ENCODE measurements around the gene HOXD13.

HOXD13 gene

DNA sequence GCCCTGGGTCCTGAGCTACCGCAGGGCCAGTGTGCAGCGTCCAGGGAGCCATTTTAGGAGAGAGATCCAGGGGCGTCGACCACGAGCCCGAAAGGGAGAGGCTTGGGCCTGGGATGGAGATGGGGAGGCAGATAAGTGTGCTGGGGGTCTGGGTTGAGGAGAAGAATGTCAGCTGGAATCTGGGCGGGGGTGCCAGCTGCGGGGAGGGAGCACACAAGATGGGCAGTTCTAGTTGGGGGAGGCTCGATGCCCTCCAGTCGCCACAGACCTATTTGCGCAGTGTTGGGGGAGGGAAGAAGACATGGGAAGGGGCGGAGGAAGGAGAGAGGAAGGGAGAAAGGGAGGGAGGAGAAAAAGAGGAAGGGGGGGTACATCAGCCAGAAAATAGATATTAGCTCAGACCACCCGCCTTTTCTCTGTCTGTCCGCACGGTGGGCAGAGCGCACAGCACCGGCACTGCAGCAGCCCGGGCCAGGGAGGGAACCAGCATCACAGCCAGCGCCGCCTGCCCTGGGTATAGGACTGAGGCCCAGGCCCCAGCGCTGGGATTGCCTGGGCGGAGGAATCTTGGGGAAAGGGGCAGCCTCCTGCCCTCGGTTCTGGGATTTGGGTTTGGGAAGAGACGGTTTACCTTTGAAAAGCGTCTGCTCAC is 12.7 kb downstream of the HOXD13 start:
- no peak for DNase-seq

DNA sequence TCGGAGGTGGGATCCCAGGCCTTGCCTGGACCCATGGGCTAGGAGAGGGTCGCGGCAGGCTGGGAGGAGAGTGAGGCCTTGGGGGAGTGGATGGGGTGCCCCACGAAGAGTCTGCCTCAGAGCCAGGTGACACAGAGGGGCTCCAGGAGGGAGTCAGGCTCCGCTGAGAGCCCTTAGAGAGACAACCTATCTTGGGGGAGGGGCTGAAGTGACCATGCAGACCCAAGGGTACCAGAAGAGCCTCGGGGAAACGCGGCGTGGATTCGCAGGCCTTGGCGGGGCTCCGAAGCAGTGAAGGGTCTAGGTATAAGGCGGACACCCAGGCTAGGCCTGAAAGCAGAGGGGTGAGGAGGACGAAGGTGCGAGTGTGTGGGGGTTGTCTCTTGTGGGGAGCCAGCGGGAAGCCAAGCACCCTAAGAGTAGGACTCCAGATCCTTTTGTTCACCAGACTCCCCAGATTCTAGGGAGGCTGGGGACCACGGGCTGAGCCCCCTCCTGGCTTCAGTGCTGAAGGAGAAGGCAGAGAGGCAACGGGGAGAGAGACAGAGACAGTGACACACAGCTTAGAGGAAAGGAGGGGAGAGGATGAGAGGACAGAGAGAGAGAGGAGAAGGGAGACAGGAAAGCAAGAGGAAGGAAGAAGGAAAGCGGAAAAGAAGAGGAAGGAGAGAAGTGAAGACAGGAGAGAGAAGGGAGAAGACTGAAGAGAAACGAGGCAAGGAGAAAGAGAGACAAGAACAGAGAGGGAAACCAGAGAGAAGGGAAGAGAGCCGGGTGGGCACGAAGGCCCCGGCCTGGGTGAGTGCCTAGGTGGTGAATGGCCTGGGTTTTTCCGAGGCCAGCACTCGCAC is 13.4 kb downstream of the HOXD13 start:
- no peak for DNase-seq

DNA sequence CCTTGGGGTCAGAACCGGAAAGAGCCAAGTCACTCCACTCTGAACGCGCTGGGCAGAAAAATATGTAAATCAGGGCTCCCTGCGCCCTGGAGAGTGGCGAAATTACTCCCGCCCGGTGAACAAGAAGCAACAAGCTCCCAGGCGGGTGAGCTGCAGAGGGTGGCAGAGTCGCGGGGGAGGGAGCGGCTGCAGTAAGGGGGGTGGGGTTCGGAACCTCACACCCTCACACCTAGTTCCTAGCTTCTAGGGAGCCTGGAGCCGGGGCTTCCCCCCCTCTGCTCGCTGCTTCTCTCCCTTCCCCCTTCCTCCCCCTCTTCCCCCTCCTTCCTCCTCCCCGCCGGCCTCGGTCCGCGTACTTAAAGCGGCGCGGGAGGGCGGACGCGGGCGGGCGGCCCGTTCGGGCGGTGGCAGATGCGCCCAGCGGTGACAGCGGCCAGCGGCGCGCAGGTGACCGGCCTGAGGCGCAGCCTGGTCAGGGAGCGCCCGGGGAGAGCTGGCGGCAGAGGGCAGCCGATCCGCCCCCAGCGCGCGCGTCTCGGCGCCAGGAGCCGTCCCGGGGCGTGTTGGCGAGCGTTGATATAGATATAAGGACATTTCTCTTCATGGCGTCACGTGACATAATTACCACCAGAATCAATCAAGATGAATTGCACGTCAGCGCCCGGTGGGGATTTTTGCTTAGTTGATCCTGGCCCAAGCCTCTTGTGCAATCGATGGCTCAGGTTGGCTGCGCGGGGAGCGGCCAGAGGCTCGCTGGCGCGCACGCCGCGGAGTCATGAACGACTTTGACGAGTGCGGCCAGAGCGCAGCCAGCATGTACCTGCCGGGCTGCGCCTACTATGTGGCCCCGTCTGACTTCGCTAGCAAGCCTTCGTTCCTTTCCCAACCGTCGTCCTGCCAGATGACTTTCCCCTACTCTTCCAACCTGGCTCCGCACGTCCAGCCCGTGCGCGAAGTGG is 14.3 kb downstream of the HOXD13 start, which contains the start of gene HOXD11:
Gene HOXD11 (plus strand): TSS at position 700 of the 959 bp plus-strand sequence. CDS start 76 bp downstream, at position 776.
- DNase-seq = no peak

DNA sequence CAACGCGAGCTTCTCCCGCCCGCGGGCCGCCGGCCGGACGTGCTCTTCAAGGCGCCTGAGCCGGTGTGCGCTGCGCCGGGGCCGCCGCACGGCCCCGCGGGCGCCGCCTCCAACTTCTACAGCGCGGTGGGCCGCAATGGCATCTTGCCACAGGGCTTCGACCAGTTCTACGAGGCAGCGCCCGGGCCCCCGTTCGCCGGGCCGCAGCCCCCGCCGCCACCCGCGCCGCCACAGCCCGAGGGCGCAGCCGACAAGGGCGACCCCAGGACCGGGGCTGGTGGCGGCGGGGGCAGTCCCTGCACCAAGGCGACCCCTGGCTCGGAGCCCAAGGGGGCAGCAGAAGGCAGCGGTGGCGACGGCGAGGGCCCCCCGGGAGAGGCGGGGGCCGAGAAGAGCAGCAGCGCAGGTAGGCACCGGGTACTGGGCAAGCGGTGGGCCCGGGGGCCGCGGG is 15.2 kb downstream of the HOXD13 start:
- DNase-seq = no peak

DNA sequence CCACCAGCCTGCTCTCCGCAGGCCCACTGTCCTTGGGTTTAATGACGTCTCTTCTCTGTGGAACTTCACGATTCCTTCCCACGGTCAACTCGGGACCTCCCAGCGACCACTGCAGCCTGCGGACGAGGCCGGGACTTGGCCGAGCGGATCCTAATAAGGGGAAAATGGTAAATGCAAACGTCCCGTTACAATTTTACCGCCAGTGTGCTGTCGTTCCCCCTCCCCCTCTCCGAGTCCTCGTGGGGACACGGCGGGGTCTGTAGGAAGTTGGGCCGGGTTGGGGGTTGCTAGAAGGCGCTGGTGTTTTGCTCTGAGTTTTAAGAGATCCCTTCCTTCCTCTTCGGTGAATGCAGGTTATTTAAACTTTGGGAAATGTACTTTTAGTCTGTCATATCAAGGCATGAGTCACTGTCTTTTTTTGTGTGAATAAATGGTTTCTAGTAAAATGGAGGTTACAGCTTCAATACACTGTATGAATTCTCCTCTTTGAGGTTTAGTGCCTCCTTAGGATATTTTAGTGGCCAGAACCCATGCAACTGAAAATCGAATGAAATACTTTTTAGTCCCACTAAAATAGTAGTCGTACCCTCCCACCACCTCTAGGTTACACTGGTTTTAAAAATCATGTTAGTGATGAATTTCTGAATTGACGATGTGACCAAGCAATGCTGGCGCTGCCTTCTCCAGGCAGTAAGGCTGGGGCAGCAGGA is 16.8 kb downstream of the HOXD13 start:
- no peak for DNase-seq

DNA sequence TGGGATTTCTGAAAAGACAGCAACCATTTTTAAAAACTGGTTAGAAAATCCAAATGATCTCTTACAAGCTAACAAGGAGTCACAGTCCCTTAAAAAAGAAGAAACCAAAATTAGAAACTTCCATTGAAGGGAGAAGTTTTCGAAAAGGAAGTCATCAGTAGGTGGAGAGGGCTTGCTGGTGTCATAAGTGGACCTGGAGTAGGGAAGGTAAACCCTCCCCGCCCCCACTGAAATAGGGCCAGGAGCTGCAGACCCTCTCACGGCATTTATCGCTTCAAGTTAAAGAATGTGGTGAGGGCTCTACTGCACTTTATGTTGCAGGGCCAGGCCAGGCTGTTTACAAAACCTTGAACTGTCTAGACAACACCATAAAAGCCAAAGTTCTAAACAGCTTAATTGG is 17.4 kb downstream of the HOXD13 start:
- DNase-seq = no peak

DNA sequence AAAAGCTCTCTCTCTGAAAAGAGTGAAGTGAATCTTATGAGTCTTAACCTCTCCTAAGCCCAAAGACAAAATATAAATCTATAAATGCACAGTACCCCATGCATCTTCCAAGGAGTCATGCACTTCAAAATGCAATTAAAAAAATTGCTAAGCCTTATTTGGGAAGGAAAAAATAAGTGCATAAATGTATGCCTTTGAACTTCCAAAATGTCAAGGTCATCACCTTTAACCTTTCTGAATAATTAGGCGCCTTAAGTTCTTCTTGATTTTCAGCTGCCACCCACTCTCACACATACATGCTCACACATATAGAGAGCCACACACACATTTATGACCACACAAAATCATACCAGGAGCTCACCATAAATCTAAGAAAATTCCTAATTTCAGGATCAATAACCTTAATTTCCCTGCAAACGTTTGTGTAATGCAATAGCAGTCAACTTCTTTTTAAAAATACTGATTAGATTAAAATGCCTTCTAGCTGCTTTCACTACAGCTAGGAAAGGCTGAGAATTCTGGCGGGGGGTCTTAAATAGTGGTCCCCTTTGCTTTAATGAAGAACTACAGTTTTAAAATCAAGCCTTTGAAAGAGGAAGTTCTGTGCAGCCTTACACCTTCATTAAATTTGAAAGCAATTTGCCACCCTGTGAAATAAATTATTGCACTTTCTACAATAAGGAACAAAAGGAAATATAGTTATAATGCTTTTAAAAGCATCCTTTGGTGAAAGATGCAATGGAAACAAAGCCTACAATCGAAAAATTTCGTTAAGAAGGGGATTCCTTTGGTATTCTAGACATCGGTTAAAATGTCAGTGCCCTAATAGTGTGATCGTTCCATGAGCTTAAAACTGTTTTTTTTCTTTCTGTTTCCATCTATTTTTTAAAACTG is 18.1 kb downstream of the HOXD13 start:
- DNase-seq = no peak

DNA sequence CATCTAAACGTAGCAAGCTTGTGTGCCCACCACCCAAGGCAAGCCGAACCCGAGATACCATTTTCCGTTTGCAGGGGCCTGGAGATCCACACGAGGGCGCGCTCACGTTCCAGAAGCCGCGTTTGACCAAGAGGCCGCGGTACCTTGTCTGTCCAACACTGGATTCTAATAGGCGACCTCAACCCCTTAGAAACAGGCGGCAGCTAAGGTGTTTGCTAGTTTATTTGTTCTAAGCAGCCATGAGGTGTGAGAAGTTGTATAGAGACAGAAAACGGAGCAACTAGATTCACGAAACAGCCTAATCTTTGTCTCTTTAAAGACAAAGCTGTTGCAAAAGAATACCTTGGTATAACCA is 18.8 kb downstream of the HOXD13 start:
- peak in 1 of 56 donors; percentile 3 for DNase-seq

DNA sequence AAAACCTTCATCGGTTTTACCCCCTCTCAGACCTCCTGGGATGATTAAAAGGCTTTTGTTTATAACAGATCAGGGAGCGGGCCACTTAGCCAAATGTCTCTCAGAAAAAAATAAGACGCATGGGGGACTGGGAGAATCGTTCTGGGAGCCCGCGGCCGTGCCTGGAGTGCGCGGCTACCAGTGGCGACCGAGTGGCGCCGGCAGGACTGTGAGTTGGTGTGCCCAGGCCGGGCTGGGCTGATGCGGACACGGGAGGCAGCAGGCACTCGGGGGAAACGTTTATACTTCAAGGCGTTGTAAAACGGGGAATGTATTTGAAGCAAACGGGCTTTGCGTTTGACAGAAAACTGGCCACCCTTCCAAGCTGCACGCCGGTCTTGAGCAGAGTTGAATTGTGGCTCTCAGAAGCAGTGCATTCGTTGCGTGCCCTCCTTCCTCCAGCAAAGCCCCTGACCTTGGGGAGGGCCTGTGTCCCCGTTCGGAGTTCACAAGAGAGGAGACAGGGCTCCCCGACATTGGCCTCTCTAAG is 19.4 kb downstream of the HOXD13 start:
- DNase-seq = no peak

DNA sequence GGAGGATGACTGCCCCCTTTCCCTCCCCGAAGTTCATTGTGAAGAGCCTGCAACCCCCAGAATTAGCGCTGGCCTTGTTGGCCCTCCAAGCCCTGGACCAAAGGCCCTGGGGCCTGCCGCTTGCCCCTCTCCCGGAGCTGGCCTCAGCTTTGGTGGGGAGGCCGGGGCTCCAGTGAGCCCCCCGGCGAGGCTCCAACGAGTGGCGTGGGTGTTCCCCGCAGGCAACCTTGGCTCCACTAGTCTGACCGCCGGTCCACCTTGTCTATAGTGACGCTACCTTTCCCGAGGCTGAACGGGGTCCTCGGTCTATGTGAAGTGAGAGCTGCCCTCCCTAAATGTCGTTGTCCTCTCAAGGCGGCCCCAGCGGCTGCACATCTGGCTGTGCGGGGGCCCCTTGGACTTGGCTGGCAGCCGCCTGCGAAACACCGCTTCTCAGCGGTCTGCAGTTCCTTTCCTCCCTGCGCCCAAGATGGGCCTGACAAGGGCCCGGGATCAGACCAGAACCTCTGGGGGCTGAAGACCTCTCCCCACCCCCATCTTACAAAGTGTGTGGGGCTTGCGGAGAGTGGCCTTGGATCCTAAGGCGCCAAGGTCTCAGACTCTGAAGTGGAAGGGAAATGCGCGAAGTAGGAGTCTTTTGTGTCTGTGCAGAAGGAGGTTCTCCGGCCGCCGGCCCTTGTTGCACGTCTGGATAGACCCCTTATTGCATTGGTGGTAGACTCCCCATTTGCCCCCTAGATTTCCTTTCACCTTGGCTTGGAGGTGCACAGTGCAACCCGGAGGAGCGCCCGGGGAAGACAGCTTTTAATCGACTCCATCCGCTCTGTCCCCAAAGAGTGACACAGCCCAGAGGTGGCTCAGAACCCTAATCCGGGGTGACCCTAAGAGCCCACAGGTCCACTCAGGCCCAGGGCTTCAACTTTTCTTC is 20.1 kb downstream of the HOXD13 start:
- no peak for DNase-seq

DNA sequence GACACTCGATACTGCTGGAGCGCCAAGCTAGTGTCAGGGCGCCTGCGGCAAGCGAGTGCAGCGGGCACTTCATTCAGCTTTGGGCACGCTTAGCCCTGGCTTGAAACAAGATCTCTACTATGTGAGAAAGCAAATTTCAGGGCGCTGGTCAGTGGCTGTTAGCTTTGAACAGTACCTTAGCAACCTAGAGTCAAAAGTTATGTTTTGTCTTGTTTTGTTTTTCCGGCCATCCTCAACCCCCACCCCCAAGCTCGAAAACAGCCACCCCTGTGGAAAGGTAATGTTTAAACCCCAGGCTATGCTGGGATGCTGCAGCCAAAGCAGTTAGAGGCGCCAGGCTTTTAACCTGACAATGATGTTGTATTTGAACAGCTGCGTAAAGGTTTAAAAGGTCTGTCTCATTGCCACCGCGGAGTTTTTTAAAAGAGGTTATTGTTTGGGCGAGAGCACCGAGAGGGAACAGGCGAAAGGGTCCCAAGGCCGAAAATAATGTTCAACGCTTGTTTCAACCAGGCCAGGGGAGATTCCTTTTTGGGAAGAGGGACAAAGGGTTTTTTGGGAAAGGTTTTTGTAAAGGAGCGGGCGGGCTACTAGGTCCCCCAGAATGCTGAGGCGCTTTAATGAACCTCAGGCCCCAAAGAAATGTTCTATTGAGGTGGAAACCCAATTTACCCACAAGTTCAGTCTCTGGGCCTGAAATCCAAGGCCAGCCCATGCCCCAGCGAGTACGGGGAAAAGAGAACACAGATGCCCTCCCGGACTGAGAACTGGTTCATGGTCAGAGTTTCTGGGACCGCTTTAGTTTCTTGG is 21.8 kb downstream of the HOXD13 start:
- DNase-seq = no peak

DNA sequence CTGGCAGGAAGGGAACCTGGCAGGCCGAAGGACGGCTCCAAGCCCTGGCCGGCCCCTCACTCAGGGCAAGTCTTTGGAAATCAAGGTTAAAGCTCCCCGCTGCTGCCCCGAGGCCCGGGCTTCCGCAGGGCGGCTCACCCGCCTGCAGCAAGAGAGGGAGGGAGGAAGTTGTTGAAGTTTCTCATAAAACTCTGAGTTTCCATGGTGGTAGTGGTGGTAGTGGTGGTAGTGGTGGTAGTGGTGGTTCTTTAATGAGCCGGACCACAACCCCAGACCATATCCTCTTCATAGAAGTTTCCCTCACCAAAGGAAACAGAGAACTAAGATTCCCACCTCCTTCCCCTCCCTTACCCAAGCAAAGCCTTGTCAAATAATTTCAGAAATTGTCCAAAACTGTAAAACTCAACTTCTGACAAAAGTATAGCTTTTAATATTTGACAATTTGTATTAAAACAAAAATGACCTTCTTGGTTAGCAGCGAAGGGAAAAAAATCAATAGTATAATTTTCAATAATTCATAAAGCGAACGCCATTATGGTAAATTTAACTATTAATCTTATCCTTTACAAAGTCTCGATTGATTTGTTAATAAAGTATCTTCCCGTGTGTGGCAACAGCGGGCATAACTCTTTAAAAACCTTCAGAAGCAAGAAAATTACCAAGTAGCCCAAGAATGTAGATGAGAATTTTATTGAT is 22.6 kb downstream of the HOXD13 start:
- DNase-seq = no peak

DNA sequence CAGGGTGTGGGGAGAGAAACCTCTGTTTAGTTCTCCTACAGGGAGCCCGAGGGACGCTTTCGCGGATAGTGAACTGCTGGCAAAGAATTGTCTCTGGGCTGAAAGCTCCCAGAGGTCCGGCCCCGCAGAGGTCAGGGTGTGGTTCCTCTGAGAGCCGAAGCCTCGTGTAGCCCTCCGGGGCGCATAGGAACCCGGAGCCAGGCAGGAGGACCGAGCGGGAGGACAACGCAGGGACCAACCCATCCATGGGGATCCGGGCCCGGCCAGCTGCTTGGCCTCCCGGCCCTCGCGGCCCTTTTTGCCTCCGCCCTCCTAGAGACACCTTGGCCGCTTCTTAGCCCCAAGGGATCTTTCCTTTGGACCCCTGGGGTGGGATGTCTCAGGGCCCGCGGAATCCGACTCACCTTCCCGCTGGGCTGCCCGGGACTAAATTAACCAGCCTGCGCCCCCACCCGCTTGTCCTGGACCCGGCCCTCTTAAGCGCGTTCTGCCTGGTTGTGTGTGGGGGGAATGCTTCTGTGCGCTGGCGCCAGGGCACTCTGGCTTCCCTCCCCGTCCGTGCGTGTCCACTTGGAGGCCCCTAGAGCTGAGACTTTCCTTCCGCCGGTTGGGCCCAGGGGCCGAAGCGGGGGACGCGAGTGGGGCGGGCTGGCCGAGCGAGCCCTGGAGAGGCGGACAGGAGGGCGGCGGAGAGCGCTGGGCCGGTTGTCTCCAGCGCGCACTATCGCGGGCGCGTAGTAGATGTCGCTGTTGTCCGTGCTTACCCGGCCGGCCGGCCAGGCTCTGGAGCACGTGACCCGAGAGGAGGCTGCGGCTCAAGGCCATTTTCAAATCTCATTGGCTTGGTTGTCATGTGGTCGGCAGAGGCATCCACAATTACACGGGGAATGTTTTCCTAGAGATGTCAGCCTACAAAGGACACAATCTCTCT is 23.6 kb downstream of the HOXD13 start, which contains the start of gene HOXD10:
Gene HOXD10 (plus strand): TSS at position 896 of the 931 bp plus-strand sequence. CDS start 56 bp downstream, outside the sequence.
- no peak for DNase-seq

DNA sequence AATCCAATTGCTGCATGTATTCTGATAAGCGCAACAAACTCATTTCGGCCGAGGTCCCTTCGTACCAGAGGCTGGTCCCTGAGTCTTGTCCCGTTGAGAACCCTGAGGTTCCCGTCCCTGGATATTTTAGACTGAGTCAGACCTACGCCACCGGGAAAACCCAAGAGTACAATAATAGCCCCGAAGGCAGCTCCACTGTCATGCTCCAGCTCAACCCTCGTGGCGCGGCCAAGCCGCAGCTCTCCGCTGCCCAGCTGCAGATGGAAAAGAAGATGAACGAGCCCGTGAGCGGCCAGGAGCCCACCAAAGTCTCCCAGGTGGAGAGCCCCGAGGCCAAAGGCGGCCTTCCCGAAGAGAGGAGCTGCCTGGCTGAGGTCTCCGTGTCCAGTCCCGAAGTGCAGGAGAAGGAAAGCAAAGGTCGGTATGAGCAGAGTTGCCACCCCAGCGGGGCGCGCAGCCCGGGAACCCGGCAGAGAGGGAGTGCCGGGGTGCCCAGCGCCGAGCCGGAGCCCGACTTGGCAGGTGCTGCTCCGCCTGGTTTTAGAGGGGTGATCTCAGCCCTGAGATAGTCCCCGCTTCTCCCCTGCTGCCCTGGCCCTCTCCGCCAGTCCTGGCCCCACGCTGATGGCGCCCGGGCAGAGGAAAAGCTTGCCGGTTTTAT is 24.8 kb downstream of the HOXD13 start:
- no peak for DNase-seq

DNA sequence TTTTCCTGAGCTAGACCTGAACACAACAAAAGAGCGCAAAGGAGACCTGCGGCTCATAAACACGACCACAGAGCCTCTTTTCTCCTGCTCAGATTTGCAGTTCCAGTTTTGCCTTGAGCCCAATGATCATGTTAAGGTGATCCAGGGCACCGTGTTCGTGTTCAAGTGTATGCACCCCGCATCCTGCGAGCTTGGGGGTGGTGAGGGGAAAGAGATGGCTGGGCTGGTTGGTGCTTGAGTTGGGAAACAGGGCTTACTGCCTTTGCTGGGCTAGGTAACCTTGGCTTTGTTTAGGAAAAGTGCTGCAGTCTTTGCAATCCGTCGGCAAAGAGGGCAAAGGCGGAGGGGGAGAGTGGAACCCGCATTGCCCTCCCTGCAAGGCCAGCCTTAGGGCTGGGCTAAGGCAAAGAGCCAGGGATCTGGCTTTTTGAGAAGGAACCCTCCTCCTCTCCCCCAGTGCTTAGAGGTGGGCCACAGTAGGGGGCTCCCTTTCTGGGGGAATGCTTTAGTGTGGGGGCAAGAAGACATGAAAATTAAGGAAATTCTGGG is 25.4 kb downstream of the HOXD13 start:
- DNase-seq = no peak
